IMR-90 (cell line): Measurements from ENCODE around the gene TRDMT1.

Source experiments
- CEBPB ChIP-seq: IDR thresholded peaks from 2 replicates; pipeline ENCODE4 v1.6.1; 2012; ENCODE audit warnings: low read depth, low read length, improper control_type of control experiment
- CTCF ChIP-seq: conservative IDR thresholded peaks from 2 replicates; pipeline ENCODE4 v1.5.1; 2012; ENCODE audit warnings: mild to moderate bottlenecking, low read depth, low read length, improper control_type of control experiment
- FOS ChIP-seq: fragments of 150-350 bp; IDR thresholded peaks from 2 replicates; pipeline ENCODE4 v1.6.1; 2016; ENCODE audit warnings: low read depth, low read length
- POLR2A ChIP-seq: IDR thresholded peaks from 2 replicates; pipeline ENCODE4 v1.6.1; 2012; ENCODE audit warnings: mild to moderate bottlenecking, low read depth, low read length
- RAD21 ChIP-seq: IDR thresholded peaks from 2 replicates; pipeline ENCODE4 v1.6.1; 2012; ENCODE audit warnings: low read length, improper control_type of control experiment
- SMC3 ChIP-seq: fragments of 150-350 bp; IDR thresholded peaks from 2 replicates; pipeline ENCODE4 v1.6.1; 2016; ENCODE audit warnings: low read depth, mild to moderate bottlenecking, antibody characterized with exemption, low read length, moderate library complexity

GRCh38 chr10:17175551-17175950, 25.9 kb downstream of the TRDMT1 start:
- TF ChIP-seq POLR2A, result no peak
- no peak for TF ChIP-seq CTCF
- no peak for TF ChIP-seq SMC3
- no peak for TF ChIP-seq RAD21
- no peak for TF ChIP-seq CEBPB
- TF ChIP-seq FOS, result no peak
